Endothelial cell of umbilical vein (primary cell): ENCODE results near the gene TBL3. TPM values are rescaled to one million over a fixed set of nuclear protein-coding genes. Genes with fewer than 3 reads are reported as not detected.

Source experiments
- BruUV-seq: library from RNA; stranded (reverse); fragments of 400-500 nt; replicated peaks from 2 replicates; lab custom pipeline; 2021; lab: Mats Ljungman, UMichigan
- CTCF ChIA-PET: fragments of 300-600, 350-600 bp; sonication (Branson Sonifier 250); formaldehyde crosslinking; loops from one replicate; lab custom pipeline; 2021; ENCODE audit warnings: antibody characterized with exemption, inconsistent platforms; lab: Charles Lee
- POLR2A ChIA-PET: fragments of 300-600, 350-600 bp; sonication (Branson Sonifier 250); formaldehyde crosslinking; loops from one replicate; lab custom pipeline; 2021; ENCODE audit warnings: antibody characterized with exemption, inconsistent platforms; lab: Charles Lee
- DNase-seq: peaks from one replicate; pipeline ENCODE4 v3.0.0-alpha.2; 2011; ENCODE audit warnings: low read depth, low spot score
- FAIRE-seq: peaks from 2 replicates; lab custom pipeline; 2011; peaks lifted over from hg19 to GRCh38; lab: Jason Lieb, UNC
- H2AFZ ChIP-seq: 2 replicates; pipeline ENCODE4 v1.6.0; 2012; ENCODE audit warnings: low read depth, low read length, control low read depth, inconsistent platforms
- H3K27ac ChIP-seq: 2 replicates; pipeline ENCODE4 v1.5.1; 2011; ENCODE audit warnings: low read depth, mild to moderate bottlenecking, control low read depth, low read length, moderate library complexity; ENCODE audit not compliant: insufficient read depth
- H3K27me3 ChIP-seq, 2 experiments: 2 replicates each; pipeline versions ENCODE4 v1.6.0 to v1.6.1; 2011; ENCODE audit warnings: low read length in 2 of 2, mixed read lengths in 1 of 2; ENCODE audit not compliant: control insufficient read depth in 2 of 2, insufficient read depth in 2 of 2
- H3K36me3 ChIP-seq, 2 experiments: 2 replicates in 1 of 2; 3 replicates in 1 of 2; pipeline ENCODE4 v1.5.1; 2011; ENCODE audit warnings: low read length in 2 of 2, mild to moderate bottlenecking in 1 of 2, moderate library complexity in 1 of 2; ENCODE audit not compliant: control insufficient read depth in 2 of 2, insufficient read depth in 2 of 2; ENCODE audit errors: extremely low read depth in 1 of 2
- H3K4me1 ChIP-seq: 3 replicates; pipeline ENCODE4 v1.5.1; 2011; ENCODE audit warnings: mild to moderate bottlenecking, low read length; ENCODE audit not compliant: control insufficient read depth, insufficient read depth; ENCODE audit errors: extremely low read depth
- H3K4me2 ChIP-seq: 2 replicates; pipeline ENCODE4 v1.6.1; 2011; ENCODE audit warnings: low read length, control low read depth, mixed read lengths; ENCODE audit not compliant: insufficient read depth
- H3K4me3 ChIP-seq, 3 experiments: fragments of 200-600 bp in 1 of 3; sonication (generic), shearing (Covaris generic) in 1 of 3; replicated peaks in 1 of 3; 2 replicates each; pipeline ENCODE4 v1.5.1; 2011 to 2016; ENCODE audit warnings: control low read depth in 3 of 3, low read length in 3 of 3, mild to moderate bottlenecking in 2 of 3, inconsistent platforms in 1 of 3, low read depth in 1 of 3, moderate library complexity in 1 of 3; ENCODE audit not compliant: insufficient read depth in 1 of 3
- H3K79me2 ChIP-seq: 2 replicates; pipeline ENCODE4 v1.6.0; 2012; ENCODE audit warnings: low read length, inconsistent platforms; ENCODE audit not compliant: control insufficient read depth, insufficient read depth
- H3K9ac ChIP-seq: replicated peaks from 2 replicates; pipeline ENCODE3; 2011; ENCODE audit warnings: low read length, control low read depth; ENCODE audit not compliant: insufficient read depth; ENCODE audit errors: extremely low read depth
- H3K9me1 ChIP-seq: replicated peaks from 3 replicates; pipeline ENCODE4 v1.6.0; 2011; ENCODE audit warnings: mild to moderate bottlenecking, low read length; ENCODE audit not compliant: control insufficient read depth, insufficient read depth; ENCODE audit errors: extremely low read depth
- H3K9me3 ChIP-seq: replicated peaks from 2 replicates; pipeline ENCODE4 v1.5.1; 2012; ENCODE audit warnings: low read length, inconsistent platforms; ENCODE audit not compliant: control insufficient read depth, insufficient read depth
- H4K20me1 ChIP-seq: replicated peaks from 2 replicates; pipeline ENCODE3; 2011; ENCODE audit warnings: mild to moderate bottlenecking, low read length; ENCODE audit not compliant: control insufficient read depth, insufficient read depth; ENCODE audit errors: extremely low read depth
- JUN ChIP-seq: IDR thresholded peaks from 2 replicates; pipeline ENCODE4 v1.6.1; 2011; ENCODE audit warnings: borderline replicate concordance, low read depth; ENCODE audit not compliant: insufficient read length, insufficient read depth
- POLR2A ChIP-seq: IDR thresholded peaks from 2 replicates; pipeline ENCODE4 v1.6.1; 2012; ENCODE audit warnings: low read depth, mild to moderate bottlenecking, control low read depth, low read length
- dilution Hi-C: fragments of 300-500 bp; cut with MboI; formaldehyde crosslinking; loops from one replicate; pipeline ENCODE4 v1.15.0; 2019; ENCODE audit warnings: low sequenced_read_pairs; ENCODE audit not compliant: extremely low pct_ligation_motif_present
- intact Hi-C: fragments of 100-400 bp; cut with micrococcal nuclease; formaldehyde crosslinking; loops from one replicate; pipeline ENCODE4 v1.10.0; 2022
- polyA plus RNA-seq, 4 experiments: library from polyadenylated mRNA; depleted of rRNA in 3 of 4; stranded (reverse) in 3 of 4; unstranded in 1 of 4; fragments of >200 nt; gene quantifications; 2 replicates each; pipeline versions ENCODE4 v1.2.1 to v1.2.3, GENCODE V29; 2011 to 2012; ENCODE audit warnings: missing spikeins in 1 of 4
- total RNA-seq: library from RNA; stranded (reverse); gene quantifications from 2 replicates; pipeline ENCODE4 v1.2.3, GENCODE V29; 2021
- TF ChIP-seq, protein P1 (sequence below): IDR thresholded peaks from 2 replicates; pipeline ENCODE4 v1.6.1; 2011; ENCODE audit not compliant: insufficient read depth, insufficient read length
- TF ChIP-seq, protein P2 (sequence below), 2 donors: IDR thresholded peaks; 1 replicate in 1 of 2; 2 replicates in 1 of 2; pipeline ENCODE4 v1.5.1; 2011; ENCODE audit warnings: low read length in 2 of 2, mild to moderate bottlenecking in 2 of 2, moderate library complexity in 2 of 2, control low read depth in 1 of 2, inconsistent platforms in 1 of 2, low read depth in 1 of 2; ENCODE audit not compliant: insufficient read depth in 1 of 2; ENCODE audit errors: extremely low read depth in 1 of 2

The TBL3 gene
- total and polyA plus RNA-seq, 2 donors (not counting 3 experiments of a cell fraction or from before 2014, with no cell fraction given), result 42.2 to 77.1 TPM

GRCh38 chr16:2015947-2016208, 44.0 kb downstream of the TBL3 start:
- Histone ChIP-seq H3K4me3 (no peak overlapping the region), H3K36me3 (no peaks in the 10 kb centered on the region), H4K20me1 (no peaks in the 10 kb centered on the region), H3K4me2 (no peak overlapping the region), H3K9ac (no peak overlapping the region), H3K27ac (no peak overlapping the region), H3K79me2 (no peaks in the 10 kb centered on the region), H3K27me3 (peaks cover 4 to 11% of the 10 kb centered on the region in 2 experiments), H2AFZ (no peak overlapping the region), H3K9me1 (no peaks in the 10 kb centered on the region), H3K9me3 (no peaks in the 10 kb centered on the region), H3K4me1 (peaks cover 6% of the 10 kb centered on the region)
- dilution Hi-C loops, result no loop called here
- ChIA-PET CTCF (interaction anchor here (0.8 to 8.9 kb wide), 9 partner anchors 8 to 131 kb away, joined by 3 to 137 read pairs (median 4); no protein-coding TSS in a partner anchor), POLR2A (no interaction called here)
- FAIRE-seq (no peak), DNase-seq (no peak)
- intact Hi-C loops, result no loop called here
- BruUV-seq, result no TSS peak
- TF ChIP-seq, protein P1, sequence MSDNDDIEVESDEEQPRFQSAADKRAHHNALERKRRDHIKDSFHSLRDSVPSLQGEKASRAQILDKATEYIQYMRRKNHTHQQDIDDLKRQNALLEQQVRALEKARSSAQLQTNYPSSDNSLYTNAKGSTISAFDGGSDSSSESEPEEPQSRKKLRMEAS, result no peak
- TF ChIP-seq POLR2A, result no peak

- BruUV-seq, result no TSS peak
- H3K79me2 ChIP-seq, result no peaks in the 10 kb centered on the region
- intact Hi-C loops (no loop called here), dilution Hi-C loops (no loop called here)
- peaks cover 4 to 11% of the 10 kb centered on the region in 2 experiments for H3K27me3 ChIP-seq
- TF ChIP-seq JUN, result no peak
- TF ChIP-seq, protein P2, sequence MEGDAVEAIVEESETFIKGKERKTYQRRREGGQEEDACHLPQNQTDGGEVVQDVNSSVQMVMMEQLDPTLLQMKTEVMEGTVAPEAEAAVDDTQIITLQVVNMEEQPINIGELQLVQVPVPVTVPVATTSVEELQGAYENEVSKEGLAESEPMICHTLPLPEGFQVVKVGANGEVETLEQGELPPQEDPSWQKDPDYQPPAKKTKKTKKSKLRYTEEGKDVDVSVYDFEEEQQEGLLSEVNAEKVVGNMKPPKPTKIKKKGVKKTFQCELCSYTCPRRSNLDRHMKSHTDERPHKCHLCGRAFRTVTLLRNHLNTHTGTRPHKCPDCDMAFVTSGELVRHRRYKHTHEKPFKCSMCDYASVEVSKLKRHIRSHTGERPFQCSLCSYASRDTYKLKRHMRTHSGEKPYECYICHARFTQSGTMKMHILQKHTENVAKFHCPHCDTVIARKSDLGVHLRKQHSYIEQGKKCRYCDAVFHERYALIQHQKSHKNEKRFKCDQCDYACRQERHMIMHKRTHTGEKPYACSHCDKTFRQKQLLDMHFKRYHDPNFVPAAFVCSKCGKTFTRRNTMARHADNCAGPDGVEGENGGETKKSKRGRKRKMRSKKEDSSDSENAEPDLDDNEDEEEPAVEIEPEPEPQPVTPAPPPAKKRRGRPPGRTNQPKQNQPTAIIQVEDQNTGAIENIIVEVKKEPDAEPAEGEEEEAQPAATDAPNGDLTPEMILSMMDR (IDR thresholded peaks at IDR 0.05; ENCODE audit: extremely low read depth in 1 of 2, insufficient read depth in 1 of 2, low read depth in 1 of 2, low read length in 2 of 2), result peak; percentile 55 to 66
- H3K27ac ChIP-seq, result no peak overlapping the region
- no peaks in the 10 kb centered on the region for H4K20me1 ChIP-seq
- DNase-seq (no peak), FAIRE-seq (no peak)
- H3K4me2 ChIP-seq, result no peak overlapping the region
- H3K9me3 ChIP-seq, result no peaks in the 10 kb centered on the region
- POLR2A ChIA-PET, result no interaction called here
- no peak overlapping the region for H3K4me3 ChIP-seq
- no peak overlapping the region for H3K9ac ChIP-seq
- no peaks in the 10 kb centered on the region for H3K36me3 ChIP-seq
- CTCF ChIA-PET, result interaction anchor here (0.8 to 8.9 kb wide), 8 partner anchors 9 to 130 kb away, joined by 3 to 137 read pairs (median 4); no protein-coding TSS in a partner anchor
- peaks cover 6% of the 10 kb centered on the region for H3K4me1 ChIP-seq
- no peaks in the 10 kb centered on the region for H3K9me1 ChIP-seq
- no peak overlapping the region for H2AFZ ChIP-seq
Measured at GRCh38 chr16:2016407-2016922, 44.6 kb downstream of the TBL3 start.
